NT2/D1 (cell line): ENCODE measurements around the gene MACF1.

Experiments
- DNase-seq: peaks from one replicate; pipeline ENCODE4 v3.0.0-alpha.2; 2011; ENCODE audit warnings: low read depth, low spot score
- H3K27me3 ChIP-seq: 2 replicates; pipeline ENCODE4 v1.6.0; 2011; ENCODE audit warnings: mild to moderate bottlenecking; ENCODE audit not compliant: insufficient read length, insufficient read depth
- H3K36me3 ChIP-seq: 2 replicates; pipeline ENCODE4 v1.6.1; 2011; ENCODE audit warnings: mild to moderate bottlenecking, low read length, mixed read lengths; ENCODE audit not compliant: insufficient read depth, insufficient read length
- H3K4me1 ChIP-seq: 2 replicates; pipeline ENCODE4 v1.5.1; 2011; ENCODE audit not compliant: insufficient read depth, insufficient read length
- H3K4me3 ChIP-seq: 2 replicates; pipeline ENCODE4 v1.5.1; 2011; ENCODE audit warnings: low read depth; ENCODE audit not compliant: insufficient read length
- H3K9ac ChIP-seq: 2 replicates; pipeline ENCODE4 v1.6.0; 2011; ENCODE audit warnings: low read depth; ENCODE audit not compliant: insufficient read length
- H3K9me3 ChIP-seq: 2 replicates; pipeline ENCODE4 v1.5.1; 2011; ENCODE audit warnings: mild to moderate bottlenecking, low read length; ENCODE audit not compliant: insufficient read depth
- SUZ12 ChIP-seq: IDR thresholded peaks from 2 replicates; pipeline ENCODE4 v1.6.1; 2011; ENCODE audit not compliant: insufficient read length, insufficient read depth; ENCODE audit errors: extremely low read depth
- YY1 ChIP-seq: IDR thresholded peaks from 2 replicates; pipeline ENCODE4 v1.6.1; 2011; ENCODE audit not compliant: insufficient read length, insufficient read depth
- ZNF274 ChIP-seq: IDR thresholded peaks from 2 replicates; pipeline ENCODE4 v1.6.1; 2011; ENCODE audit warnings: mild to moderate bottlenecking, low read depth, low read length

Gene MACF1

GRCh38 chr1:39295901-39296300, 91.4 kb downstream of the MACF1 start:
- H3K36me3 ChIP-seq = peaks cover 92% of the 10 kb centered on the region
- no peak overlapping the region for H3K9ac ChIP-seq
- TF ChIP-seq SUZ12 (no peak), YY1 (no peak), ZNF274 (no peak)
- no peak overlapping the region for H3K4me3 ChIP-seq
- no peaks in the 10 kb centered on the region for H3K4me1 ChIP-seq
- H3K27me3 ChIP-seq = no peaks in the 10 kb centered on the region
- H3K9me3 ChIP-seq = peaks cover 8% of the 10 kb centered on the region; the same call in 1 of the 2 replicates
- no peak for DNase-seq

DNA sequence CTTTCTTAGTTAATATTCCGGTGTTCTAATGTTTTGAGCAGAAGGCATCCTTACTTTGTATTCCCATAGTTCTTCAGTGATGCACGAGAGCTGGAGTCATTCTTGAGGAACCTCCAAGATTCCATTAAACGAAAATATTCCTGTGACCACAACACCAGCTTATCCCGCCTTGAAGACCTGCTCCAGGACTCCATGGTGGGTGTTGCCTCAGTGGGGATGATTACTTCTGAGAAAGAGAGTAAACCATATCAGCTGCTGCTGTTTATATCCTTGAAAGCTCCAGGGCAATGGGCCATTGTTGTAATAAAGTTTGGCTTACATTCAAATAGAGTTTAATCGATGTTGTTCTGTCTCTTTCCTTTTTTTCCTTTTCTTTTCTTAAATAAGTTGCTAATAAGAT, 93.1 kb downstream of the MACF1 start:
- H3K9me3 ChIP-seq = peaks cover 10% of the 10 kb centered on the region; the same call in 1 of the 2 replicates
- DNase-seq = no peak
- H3K36me3 ChIP-seq = peaks cover 89% of the 10 kb centered on the region
- no peaks in the 10 kb centered on the region for H3K27me3 ChIP-seq
- H3K4me1 ChIP-seq = no peaks in the 10 kb centered on the region
- H3K4me3 ChIP-seq = no peak overlapping the region
- no peak overlapping the region for H3K9ac ChIP-seq
- no peak for TF ChIP-seq ZNF274
- TF ChIP-seq YY1 = no peak
- TF ChIP-seq SUZ12 = no peak

- TF ChIP-seq YY1 (no peak), SUZ12 (no peak), ZNF274 (no peak)
- no peak overlapping the region for H3K9ac ChIP-seq
- no peak overlapping the region for H3K4me3 ChIP-seq
- H3K27me3 ChIP-seq = no peaks in the 10 kb centered on the region
- H3K4me1 ChIP-seq = no peaks in the 10 kb centered on the region
- DNase-seq = no peak
- peaks cover 80% of the 10 kb centered on the region for H3K36me3 ChIP-seq
- peaks cover 10% of the 10 kb centered on the region; the same call in 1 of the 2 replicates for H3K9me3 ChIP-seq
These were observed 97.1 kb downstream of the MACF1 start for GRCh38 chr1:39301606-39302005.

DNA sequence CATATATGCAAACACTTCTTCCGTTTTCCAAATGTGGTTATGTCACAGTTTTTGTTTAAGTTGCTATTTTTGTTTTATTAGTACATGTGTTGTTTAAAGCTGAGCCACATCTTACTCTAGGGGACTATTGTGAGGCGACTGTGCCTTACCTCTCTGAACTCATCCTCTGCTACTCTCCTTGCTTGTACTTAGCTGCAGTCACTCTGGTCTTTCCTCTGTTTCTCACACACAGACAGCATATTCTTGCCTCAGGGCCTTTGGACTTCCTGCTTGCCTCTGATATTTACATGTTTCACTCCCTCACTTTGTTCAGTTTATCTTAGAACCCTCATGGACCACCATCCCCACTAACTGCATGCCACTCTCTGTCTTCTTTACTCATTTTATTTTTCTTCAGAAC, 101.1 kb downstream of the MACF1 start:
- TF ChIP-seq YY1 = no peak
- no peak for TF ChIP-seq SUZ12
- no peak for TF ChIP-seq ZNF274
- Histone ChIP-seq H3K9me3 (peaks cover 10% of the 10 kb centered on the region; the same call in 1 of the 2 replicates), H3K4me3 (no peak overlapping the region), H3K9ac (no peak overlapping the region), H3K4me1 (no peaks in the 10 kb centered on the region), H3K27me3 (no peaks in the 10 kb centered on the region), H3K36me3 (peaks cover 64% of the 10 kb centered on the region)
- DNase-seq = no peak

GRCh38 chr1:39310015-39310414, 105.5 kb downstream of the MACF1 start:
- no peaks in the 10 kb centered on the region for H3K27me3 ChIP-seq
- no peak for DNase-seq
- peaks cover 63% of the 10 kb centered on the region for H3K36me3 ChIP-seq
- H3K9ac ChIP-seq = no peak overlapping the region
- no peak overlapping the region for H3K4me3 ChIP-seq
- TF ChIP-seq ZNF274 (no peak), YY1 (no peak), SUZ12 (no peak)
- no peaks in the 10 kb centered on the region for H3K4me1 ChIP-seq
- H3K9me3 ChIP-seq = no peaks in the 10 kb centered on the region

- Histone ChIP-seq H3K4me3 (no peak overlapping the region), H3K27me3 (no peaks in the 10 kb centered on the region)
These were observed 106.2 kb downstream of the MACF1 start for GRCh38 chr1:39310691-39311090.

DNA sequence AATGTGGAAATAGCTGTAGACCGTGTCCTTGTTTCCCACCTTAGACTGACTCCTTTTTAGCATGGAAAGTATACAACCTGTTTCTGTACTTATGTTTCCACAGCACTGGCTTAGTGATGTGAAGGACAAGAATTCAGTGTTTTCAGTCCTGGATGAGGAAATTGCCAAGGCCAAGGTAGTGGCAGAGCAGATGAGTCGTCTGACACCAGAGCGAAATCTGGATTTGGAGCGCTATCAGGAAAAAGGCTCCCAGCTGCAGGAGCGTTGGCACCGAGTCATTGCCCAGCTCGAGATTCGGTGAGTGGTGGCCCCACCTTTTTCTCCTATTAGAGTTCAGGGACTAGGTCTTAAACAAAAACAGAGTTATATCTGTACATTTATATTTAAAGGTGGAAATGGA, 112.6 kb downstream of the MACF1 start:
- TF ChIP-seq YY1 (no peak), SUZ12 (no peak), ZNF274 (no peak)
- no peak overlapping the region for H3K4me3 ChIP-seq
- no peaks in the 10 kb centered on the region for H3K4me1 ChIP-seq
- no peak for DNase-seq
- peaks cover 88% of the 10 kb centered on the region for H3K36me3 ChIP-seq
- H3K9ac ChIP-seq = no peak overlapping the region
- no peaks in the 10 kb centered on the region for H3K27me3 ChIP-seq
- H3K9me3 ChIP-seq = no peaks in the 10 kb centered on the region

More at GRCh38 chr1:39310691-39311090, 106.2 kb downstream of the MACF1 start:
- peaks cover 67% of the 10 kb centered on the region for H3K36me3 ChIP-seq
- TF ChIP-seq ZNF274 (no peak), YY1 (no peak), SUZ12 (no peak)
- H3K9ac ChIP-seq = no peak overlapping the region
- no peak for DNase-seq
- H3K9me3 ChIP-seq = no peaks in the 10 kb centered on the region
- H3K4me1 ChIP-seq = no peaks in the 10 kb centered on the region
